Measurements from ENCODE around the gene HDAC3. TPM values are rescaled to one million over a fixed set of nuclear protein-coding genes. Genes with fewer than 3 reads are reported as not detected.
A peak's percentile ranks its signal among the peaks of the same experiment; 100 is the strongest.

Gene HDAC3
- polyA plus RNA-seq, 1 of the 3 experiments (the other 2 are of a cell fraction), result 104 TPM

DNA sequence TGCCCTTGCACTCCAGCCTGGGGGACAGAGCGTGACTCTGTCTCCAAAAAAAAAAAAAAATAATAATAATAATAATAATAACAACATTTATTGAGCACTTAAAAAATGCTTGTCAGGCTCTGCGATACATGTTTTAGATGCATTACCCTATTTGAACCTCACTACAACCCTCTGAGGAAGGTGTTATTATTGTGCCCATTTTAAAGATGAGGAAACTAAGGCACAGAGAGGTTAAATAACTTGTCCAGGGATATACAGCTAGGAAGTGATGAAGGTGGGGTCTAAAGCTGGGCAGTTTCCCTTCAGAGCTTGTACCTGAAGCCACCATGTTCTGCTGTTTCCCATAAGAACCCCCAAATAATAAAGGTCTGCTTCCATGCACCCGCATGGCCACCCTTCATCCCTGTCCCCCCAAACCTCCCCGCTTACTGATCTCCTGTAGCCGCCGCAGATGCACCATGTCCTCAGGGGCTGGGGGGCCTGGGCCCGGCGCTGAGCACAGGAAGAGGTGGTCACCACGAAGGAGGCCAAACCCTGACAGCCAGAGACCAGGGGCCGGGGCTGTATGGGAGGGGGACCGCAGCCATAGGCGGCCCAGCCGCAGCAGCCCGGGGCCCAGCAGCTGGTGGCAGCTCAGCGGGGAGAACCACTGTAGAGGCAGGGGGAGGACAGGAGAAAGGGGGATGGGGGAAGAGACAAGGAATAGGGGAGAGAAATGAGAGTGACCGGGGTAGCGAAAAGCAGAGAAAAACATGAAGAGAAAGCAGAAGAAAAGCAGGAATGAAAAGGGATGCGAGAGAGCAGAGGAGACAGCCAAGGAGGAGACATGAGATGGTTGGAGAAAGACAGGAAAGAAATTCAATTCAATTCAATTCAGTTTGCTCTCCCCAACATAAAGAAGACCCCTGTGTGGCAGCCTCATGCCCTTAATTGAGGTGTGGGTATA, 29.6 kb upstream of the HDAC3 start (continued):
- no peak for TF ChIP-seq RXRA (IDR thresholded peaks at IDR 0.05; ENCODE audit: borderline replicate concordance, low read depth)
- TF ChIP-seq CHD2 (IDR thresholded peaks at IDR 0.05; ENCODE audit: low read length, partially characterized antibody), result no peak
- TF ChIP-seq FOXM1 (IDR thresholded peaks at IDR 0.05; ENCODE audit: low read depth), result no peak
- TF ChIP-seq, protein P1, sequence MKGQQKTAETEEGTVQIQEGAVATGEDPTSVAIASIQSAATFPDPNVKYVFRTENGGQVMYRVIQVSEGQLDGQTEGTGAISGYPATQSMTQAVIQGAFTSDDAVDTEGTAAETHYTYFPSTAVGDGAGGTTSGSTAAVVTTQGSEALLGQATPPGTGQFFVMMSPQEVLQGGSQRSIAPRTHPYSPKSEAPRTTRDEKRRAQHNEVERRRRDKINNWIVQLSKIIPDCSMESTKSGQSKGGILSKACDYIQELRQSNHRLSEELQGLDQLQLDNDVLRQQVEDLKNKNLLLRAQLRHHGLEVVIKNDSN (IDR thresholded peaks at IDR 0.05; ENCODE audit: borderline replicate concordance, low read depth), result no peak

DNA sequence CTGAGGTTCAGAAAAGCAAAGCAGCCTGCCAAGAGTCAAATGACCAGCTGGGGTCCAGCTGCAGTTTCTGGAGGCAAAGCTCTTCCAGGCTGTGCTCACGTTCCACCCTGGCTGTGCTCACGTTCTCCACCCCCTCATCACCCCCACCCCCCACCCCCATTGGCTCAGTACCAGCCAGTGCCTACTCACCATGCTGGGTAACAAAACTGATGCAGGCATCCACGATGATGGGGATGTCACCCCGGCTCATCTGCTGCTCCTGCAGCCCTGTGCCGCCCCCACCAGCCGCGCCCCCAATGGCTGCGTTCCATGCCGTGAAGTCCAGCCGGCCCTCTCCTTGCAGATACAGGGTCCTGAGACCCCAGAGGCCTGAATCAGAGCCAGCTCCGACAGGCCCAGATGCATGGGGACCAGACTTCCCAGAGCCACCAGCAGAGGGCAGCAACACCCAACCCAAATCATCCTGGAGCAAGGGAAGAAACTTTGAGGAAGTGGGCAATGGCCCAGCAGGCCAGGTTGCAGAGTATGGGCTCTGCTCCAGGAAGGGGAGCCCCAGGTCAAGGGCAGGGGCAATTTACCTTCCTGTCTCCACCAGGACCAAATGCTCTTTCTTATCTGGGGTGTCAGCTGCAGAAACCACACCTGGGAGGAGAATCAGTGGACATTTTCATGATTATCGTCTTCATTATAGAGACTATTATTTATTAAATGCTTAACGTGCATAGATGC, 28.2 kb upstream of the HDAC3 start:
- Histone ChIP-seq H3K79me2 (ENCODE audit: insufficient read depth) (no peaks in the 10 kb centered on the region), H3K9ac (no peak overlapping the region), H3K36me3 (replicated peaks in 1 of 2; ENCODE audit: control insufficient read depth in 1 of 2, insufficient read depth in 2 of 2, low read length in 1 of 2) (peaks cover 20 to 33% of the 10 kb centered on the region in 2 experiments), H3K9me3 (no peaks in the 10 kb centered on the region), H3K4me3 (ENCODE audit: low read depth in 2 of 2, low read length in 1 of 2) (no peak overlapping the region; a peak in 1 of 4 replicates), H3K27ac (ENCODE audit: low read depth in 2 of 2, low read length in 1 of 2) (no peak overlapping the region), H3K4me1 (ENCODE audit: control insufficient read depth in 1 of 2, insufficient read depth in 2 of 2, low read depth in 1 of 2, low read length in 1 of 2) (no peaks in the 10 kb centered on the region; a peak in 1 of 4 replicates), H3K27me3 (ENCODE audit: insufficient read depth) (no peaks in the 10 kb centered on the region), H3F3A (replicated peaks; ENCODE audit: insufficient read depth) (peaks cover 6% of the 10 kb centered on the region), H3K4me2 (no peak overlapping the region), H2AFZ (ENCODE audit: low read depth) (no peak overlapping the region), H3K9me2 (no peaks in the 10 kb centered on the region), H4K20me1 (ENCODE audit: insufficient read depth) (no peaks in the 10 kb centered on the region)
- TF ChIP-seq JUND (IDR thresholded peaks at IDR 0.05) (no peak), RAD21 (IDR thresholded peaks at IDR 0.05; ENCODE audit: low read length) (peak; percentile 83), MXI1 (IDR thresholded peaks at IDR 0.05; ENCODE audit: low read depth, low read length) (no peak), SMC3 (IDR thresholded peaks at IDR 0.05; ENCODE audit: low read depth, low read length) (peak; percentile 67), ELF1 (IDR thresholded peaks at IDR 0.05) (peak; percentile 52; the same call in 1 of the 2 replicates)
- TF ChIP-seq, protein P2, sequence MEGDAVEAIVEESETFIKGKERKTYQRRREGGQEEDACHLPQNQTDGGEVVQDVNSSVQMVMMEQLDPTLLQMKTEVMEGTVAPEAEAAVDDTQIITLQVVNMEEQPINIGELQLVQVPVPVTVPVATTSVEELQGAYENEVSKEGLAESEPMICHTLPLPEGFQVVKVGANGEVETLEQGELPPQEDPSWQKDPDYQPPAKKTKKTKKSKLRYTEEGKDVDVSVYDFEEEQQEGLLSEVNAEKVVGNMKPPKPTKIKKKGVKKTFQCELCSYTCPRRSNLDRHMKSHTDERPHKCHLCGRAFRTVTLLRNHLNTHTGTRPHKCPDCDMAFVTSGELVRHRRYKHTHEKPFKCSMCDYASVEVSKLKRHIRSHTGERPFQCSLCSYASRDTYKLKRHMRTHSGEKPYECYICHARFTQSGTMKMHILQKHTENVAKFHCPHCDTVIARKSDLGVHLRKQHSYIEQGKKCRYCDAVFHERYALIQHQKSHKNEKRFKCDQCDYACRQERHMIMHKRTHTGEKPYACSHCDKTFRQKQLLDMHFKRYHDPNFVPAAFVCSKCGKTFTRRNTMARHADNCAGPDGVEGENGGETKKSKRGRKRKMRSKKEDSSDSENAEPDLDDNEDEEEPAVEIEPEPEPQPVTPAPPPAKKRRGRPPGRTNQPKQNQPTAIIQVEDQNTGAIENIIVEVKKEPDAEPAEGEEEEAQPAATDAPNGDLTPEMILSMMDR (IDR thresholded peaks at IDR 0.05), result peak; percentile 89
- WGBS (ENCODE audit: low lambda C conversion rate), result 48% methylated on average over 8 of the region's 13 CpGs
- DNase-seq, result peak; percentile 90
- POLR2A ChIA-PET, result interaction anchor here (1.2 kb wide), 1 partner anchor 16 kb away, joined by 5 read pairs; no protein-coding TSS in a partner anchor
- CTCF ChIA-PET, result interaction anchor here (0.6 to 3.4 kb wide), 42 partner anchors 8 to 333 kb away, joined by 3 to 55 read pairs (median 4); partner anchors contain the start of genes DIAPH1, FCHSD1, PCDH1 and PCDH12
